GM21423 (cell line): ENCODE data around the gene CARD10.

ENCODE experiments used
- ATAC-seq: cut with Tn5 transposase; IDR thresholded peaks from one replicate; pipeline ENCODE4 v1.9.1; 2021; ENCODE audit warnings: mild to moderate bottlenecking, moderate library complexity; ENCODE audit not compliant: unreplicated experiment

The CARD10 gene, protein sequence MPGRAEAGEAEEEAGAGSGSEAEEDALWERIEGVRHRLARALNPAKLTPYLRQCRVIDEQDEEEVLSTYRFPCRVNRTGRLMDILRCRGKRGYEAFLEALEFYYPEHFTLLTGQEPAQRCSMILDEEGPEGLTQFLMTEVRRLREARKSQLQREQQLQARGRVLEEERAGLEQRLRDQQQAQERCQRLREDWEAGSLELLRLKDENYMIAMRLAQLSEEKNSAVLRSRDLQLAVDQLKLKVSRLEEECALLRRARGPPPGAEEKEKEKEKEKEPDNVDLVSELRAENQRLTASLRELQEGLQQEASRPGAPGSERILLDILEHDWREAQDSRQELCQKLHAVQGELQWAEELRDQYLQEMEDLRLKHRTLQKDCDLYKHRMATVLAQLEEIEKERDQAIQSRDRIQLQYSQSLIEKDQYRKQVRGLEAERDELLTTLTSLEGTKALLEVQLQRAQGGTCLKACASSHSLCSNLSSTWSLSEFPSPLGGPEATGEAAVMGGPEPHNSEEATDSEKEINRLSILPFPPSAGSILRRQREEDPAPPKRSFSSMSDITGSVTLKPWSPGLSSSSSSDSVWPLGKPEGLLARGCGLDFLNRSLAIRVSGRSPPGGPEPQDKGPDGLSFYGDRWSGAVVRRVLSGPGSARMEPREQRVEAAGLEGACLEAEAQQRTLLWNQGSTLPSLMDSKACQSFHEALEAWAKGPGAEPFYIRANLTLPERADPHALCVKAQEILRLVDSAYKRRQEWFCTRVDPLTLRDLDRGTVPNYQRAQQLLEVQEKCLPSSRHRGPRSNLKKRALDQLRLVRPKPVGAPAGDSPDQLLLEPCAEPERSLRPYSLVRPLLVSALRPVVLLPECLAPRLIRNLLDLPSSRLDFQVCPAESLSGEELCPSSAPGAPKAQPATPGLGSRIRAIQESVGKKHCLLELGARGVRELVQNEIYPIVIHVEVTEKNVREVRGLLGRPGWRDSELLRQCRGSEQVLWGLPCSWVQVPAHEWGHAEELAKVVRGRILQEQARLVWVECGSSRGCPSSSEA

GRCh38 chr22:37519268-37520195 lies at the start of gene CARD10:
CARD10 (minus strand) TSS chr22:37519415; CDS start chr22:37519200, 215 bp downstream.
- no peak for ATAC-seq

DNA sequence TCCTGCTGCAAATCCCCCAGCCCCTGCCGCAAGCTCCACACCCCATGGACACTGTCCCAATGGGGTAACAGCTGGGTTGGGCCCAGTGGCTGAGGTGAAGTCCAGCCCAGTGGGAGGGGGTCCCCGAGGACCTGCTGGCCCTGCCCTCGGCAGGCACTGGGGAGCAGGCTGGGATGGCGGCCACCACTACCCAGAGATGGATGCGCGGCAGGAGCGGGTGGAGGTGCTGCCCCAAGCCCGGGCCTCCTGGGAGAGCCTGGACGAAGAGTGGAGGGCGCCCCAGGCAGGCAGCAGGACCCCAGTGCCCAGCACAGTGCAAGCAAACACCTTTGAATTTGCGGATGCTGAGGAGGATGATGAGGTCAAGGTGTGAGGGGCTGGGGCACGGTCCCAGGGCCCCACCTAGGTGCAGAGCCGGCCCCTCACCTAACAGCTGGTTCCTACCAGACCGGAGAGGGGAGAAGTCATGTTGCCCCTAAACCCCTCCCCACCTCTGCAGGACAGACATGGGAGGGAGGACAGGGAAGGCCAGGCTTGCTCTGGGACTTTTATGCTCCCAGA lies 49.3 kb upstream of the CARD10 start:
- no peak for ATAC-seq

DNA sequence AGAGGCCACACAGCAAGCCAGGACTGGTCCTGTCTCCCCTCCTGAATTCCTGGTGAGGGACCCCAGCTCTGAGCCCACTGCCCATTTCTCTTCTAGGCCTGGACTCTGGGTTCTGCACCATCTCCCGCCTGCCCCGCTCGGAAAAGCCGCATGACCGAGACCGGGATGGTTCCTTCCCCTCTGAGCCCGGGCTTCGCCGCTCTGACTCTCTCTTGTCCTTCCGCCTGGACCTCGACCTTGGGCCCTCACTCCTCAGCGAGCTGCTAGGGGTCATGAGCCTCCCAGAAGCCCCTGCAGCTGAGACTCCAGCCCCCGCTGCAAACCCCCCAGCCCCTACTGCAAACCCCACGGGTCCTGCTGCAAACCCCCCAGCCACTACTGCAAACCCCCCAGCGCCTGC lies 48.8 kb upstream of the CARD10 start:
- no peak for ATAC-seq

GRCh38 chr22:37566903-37567798 lies 47.9 kb upstream of the CARD10 start:
- ATAC-seq = peak; percentile 64

DNA sequence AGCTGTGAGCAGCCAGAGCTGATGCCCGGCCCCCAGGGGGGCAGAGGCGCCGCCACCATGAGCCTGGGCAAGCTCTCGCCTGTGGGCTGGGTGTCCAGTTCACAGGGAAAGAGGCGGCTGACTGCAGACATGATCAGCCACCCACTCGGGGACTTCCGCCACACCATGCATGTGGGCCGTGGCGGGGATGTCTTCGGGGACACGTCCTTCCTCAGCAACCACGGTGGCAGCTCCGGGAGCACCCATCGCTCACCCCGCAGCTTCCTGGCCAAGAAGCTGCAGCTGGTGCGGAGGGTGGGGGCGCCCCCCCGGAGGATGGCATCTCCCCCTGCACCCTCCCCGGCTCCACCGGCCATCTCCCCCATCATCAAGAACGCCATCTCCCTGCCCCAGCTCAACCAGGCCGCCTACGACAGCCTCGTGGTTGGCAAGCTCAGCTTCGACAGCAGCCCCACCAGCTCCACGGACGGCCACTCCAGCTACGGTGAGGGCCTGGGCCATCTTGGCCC lies 47.2 kb upstream of the CARD10 start:
- ATAC-seq = no peak

DNA sequence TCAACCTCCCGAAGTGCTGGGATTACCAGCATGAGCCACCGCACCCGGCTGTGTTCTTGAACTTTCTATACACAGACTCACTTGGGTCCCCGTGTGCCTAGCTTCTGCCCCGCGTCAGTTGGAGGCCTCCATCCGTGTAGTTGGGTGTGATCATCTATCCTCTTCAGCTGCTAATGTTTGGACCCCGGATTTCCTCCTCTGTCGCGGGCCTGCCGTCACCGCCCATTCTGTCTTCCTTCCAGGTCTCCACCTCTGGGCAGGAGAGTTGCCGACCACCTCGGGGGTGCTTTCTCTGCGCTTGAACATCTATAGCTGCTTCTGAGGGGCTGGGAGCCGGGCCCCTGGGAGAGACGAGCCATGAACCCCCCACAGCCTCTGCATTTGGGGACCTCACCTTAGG lies 46.6 kb upstream of the CARD10 start:
- no peak for ATAC-seq

DNA sequence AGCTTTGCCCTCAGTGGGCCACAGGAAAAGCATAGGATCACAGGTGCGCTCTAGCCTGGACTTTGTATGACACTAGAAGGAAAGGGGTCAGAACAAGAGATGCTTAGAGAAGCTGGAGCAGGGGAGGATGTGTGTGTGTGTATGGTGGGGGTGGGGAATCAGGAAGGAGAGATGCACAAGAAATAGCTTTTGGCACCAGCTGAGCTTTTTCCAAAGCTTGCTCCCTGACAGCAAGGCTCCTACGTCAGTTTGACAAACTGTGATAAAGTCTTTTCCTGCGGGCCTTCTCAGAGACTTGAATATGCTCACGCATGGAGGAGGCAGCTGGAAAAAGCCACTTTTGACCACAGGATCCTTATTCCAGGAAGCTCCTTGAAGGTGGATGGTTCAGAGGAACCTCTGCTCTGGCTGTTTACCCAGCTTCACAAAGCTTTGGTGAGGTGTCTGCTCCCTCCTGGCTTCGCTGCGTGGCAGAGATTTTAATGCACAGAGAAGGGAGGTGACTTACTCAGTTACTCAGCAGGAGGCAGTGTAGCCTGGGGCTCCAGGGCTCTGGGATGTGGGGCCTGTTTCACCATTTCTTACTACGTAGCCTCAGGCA lies 45.0 kb upstream of the CARD10 start:
- ATAC-seq = no peak

GRCh38 chr22:37563153-37564081 lies 44.2 kb upstream of the CARD10 start:
- ATAC-seq = no peak

DNA sequence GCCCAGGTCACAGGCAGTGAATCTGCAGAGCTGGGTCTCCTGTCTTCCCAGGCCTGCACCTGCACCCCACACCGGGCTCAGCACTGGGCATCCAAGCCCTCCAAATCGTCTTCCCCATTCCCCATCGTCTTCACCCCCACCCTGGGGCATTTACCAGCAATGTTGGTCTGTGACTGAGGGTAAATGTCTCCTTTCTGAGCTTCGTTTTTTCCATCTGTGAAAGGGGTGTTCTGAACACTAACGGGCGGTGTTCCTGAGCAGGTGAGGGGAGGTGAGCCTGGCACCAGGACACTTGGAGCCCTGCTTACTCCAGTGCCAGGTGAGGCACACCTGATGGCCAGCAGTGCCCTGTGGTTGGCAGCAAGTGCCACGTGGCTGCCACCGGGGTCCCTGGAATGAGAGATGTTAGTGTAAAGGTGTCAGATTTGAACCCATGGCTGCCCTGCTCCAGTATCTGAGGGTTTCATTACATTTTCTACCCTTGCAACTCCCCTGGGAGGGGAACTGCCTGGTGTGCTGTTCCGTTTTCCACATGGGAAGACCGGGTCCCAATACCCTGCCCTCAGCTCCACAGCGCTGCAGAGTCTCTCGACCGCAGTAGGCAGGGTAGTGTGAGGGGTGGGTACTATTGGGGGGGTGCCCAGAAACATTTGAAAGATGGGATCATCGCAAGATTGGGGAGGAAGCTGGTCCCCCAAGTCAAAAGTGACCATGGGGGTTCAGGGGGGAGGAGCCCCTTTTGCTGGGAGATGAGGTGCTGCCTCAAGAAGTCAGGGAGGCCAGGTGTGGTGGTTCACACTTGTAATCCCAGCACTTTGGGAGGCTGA lies 43.0 kb upstream of the CARD10 start:
- ATAC-seq = no peak

GRCh38 chr22:37561212-37562048 lies 42.2 kb upstream of the CARD10 start:
- ATAC-seq = no peak

GRCh38 chr22:37560608-37561211 lies 41.5 kb upstream of the CARD10 start:
- no peak for ATAC-seq

DNA sequence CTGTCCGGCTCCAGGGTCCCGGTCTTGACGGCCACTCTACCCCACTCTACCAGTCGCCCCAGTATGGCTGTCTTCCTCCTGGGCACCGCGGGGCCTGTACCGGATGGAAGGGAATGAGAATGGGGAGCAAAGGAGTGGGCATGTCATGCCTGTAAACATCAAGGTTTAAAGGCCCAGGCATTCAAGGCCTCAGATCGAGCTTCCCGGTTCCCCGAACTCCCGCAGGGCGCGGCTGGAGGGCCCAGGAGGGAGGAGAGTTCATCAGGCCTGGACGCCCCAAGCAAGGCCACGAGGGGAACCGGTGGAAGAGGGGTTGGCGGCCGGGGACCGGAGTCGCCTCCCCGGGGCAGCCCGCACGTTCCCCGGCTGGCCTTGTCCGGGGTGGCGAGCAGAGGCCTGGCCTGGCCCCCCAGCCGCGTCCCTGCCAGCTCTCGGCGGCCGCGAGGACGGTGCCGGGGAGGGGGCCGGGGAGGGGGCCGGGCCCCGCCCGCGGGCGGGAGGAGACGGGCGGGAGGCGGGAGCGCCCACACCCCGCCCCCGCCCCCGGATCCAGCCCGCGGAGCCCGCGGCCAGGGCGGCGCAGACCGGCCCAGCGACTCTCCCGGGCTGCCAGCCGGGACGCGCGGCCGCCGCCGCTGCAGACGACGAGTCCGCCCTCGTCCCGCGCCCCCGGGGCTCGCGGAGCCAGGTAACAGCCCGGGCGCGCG lies 40.8 kb upstream of the CARD10 start, which contains the start of gene CDC42EP1:
Gene CDC42EP1, plus strand, starts transcription at position 580 of the 707 bp plus-strand sequence. CDS start 5,870 bp downstream, outside the sequence.
- no peak for ATAC-seq

DNA sequence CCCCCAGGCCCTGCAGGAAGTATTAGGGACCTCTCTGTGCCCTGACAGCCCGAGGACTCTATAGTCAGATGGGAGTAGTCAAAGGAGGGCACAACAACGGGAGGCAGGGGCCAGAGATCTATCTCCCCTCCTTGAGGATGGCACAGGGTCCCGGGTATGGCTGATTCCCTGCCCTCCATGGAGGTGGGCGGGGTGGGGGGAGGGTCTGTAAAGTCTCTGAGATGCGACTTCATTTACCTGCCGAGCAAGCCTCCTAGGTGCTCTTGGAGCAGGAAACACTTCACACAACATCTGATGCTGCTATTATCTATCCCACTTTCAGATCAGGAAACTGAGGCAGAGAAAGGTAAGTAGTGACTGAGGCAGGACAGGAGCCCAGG lies 40.3 kb upstream of the CARD10 start:
- ATAC-seq = no peak

- no peak for ATAC-seq
Measured at GRCh38 chr22:37558815-37559214, 39.6 kb upstream of the CARD10 start.
